Stimulated activated naive CD4-positive, alpha-beta T cell treated with Interleukin-2 at 50 U/mL for 16 hours (primary cell): ENCODE data around the gene NR2F6.
A peak's percentile ranks its signal among the peaks of the same experiment; 100 is the strongest.
"Not testable (repeated sequence)": the region's sequence is repeated elsewhere in the genome, so short reads cannot be mapped to it uniquely, and the experiment has no call there.

Experiments used
- DNase-seq: peaks from one replicate; lab custom pipeline; 2025; lab: John Stamatoyannopoulos, UW

The NR2F6 gene

GRCh38 chr19:17210296-17210695, 35.4 kb downstream of the NR2F6 start:
- no peak for DNase-seq

DNA sequence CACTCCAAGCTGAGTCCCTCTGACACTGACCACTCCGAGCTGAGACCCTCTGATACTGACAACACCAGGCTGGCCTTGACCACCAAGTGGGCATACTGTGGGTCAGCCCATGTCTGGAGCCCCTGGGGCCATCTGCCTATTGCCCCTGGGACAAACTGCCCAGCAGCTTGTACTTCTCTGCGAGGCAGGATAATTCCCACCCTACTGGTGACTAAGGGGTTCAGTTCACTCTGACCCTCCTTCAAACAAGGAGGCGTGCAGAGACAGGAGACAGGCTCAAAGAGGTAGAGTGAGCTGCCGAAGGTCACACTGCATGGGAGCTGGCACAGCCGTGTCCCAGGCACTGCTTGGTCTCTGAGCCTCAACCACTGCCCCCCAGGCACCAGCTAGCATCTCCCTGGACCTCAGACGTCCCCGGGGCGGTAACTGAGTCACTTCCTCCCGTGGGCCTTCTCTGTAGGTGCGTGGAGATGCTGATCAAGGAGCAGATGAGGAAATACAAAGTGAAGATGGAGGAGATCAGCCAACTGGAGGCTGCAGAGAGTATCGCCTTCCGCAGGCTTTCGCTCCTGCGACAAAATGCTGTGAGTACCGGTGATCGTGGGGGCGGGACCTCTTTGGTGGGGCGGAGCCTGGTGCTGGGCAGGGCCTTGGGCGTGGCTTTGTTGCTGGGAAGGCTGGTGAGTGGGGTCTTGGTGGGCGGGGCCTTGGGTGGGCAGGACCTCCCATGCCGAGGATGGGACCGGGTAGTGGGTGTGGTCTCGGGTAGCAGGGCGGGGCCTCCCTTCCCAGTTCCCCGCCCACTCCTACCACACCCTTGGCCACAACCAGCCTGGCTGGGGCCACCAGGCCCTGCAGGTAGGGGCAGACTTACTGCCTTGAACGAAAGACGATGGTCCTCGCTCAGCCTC, 36.3 kb downstream of the NR2F6 start:
- peak; percentile 20 for DNase-seq

DNA sequence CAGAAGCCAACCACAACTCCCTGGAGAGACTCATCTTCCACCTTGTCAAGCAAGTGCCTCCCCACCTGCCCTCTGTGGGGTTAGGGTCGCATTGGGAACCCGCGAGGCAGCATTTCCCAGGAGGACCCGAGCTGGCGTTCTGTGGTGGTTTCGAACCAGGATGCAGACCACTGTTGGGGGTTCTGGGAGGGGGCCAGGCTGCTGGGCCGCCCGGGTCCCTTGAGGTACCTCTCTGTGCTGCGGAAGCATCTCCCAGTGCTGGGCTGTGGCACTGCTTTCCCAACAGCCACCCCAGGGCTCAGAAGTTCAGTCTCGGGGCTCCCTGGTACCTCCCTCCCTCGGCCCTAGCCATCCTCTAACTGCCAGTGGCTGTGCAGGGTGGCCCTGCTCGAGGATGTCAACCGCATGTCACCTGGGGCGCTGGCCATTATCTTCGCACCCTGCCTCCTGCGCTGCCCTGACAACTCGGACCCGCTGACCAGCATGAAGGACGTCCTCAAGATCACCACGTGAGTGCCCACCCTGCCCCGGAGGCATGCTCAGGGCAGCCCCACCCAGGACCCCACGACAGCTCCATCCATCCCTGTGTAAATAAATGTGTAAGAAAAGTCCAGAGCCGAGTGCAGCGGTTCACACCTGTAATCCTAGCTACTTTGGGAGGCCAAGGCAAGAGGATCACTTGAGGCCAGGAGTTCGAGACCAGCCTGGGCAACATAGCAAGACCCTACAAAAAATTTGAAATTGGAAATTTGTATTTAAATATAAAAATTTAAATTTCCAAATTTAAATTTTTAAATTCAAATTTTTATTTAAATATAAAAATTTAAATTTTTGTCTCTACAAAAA, 38.8 kb downstream of the NR2F6 start:
- DNase-seq: no peak

DNA sequence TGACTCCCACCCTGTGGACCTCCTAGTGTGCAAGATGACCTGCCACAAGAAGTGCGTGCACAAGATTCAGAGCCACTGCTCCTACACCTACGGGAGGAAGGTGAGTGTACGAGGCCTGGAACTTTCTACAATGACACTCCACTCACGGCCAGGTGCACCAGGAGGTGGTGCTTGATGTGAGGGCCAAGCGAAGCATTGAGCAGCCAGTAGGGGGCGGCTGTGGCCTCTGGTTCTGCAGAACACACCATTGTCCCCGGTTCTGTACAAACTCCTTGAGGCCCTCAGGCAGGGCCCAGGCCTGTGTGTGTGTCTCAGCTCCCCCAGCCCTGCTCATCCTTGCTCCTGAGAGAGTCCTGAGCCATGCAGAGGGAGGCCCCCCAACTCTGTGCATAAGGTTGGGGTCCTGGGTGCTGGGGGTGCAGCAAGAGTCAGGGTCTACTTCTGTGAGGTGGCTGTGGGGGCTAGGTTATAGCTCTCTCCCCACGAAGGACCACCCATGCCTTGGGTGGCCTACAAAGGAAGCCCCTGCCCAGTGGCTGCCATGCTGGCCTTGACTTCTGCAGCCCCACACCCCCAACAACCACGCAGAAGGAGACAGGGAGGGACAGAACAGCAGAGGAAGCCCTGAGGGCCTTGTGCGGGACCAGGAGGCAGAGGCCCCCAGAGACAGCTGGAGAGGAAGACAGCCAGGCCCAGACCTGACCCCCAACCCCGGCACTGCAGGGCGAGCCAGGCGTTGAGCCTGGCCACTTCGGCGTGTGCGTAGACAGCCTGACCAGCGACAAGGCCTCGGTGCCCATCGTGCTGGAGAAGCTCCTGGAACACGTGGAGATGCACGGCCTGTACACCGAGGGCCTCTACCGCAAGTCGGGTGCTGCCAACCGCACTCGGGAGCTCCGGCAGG, 40.2 kb downstream of the NR2F6 start:
- peak; percentile 40 for DNase-seq

DNA sequence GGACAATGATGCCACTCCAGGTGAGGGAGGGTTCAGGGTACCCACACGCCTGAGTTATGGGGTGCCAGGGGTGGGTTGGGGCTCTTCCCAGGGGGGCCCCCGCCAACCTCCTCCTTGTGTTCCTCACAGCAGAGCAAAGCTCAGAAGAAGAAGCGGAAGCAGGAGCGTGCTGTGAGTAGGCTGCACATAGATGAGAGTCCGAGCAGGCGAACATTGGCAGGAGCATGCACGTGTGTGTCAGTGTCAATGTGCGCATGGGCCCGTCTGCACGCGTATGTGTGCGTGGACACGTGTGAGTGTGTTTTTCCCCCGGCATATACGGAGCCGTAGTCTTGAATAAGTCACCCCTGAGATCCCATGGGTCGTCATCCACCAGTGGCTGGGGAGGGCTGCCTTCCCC, 43.0 kb downstream of the NR2F6 start:
- DNase-seq: no peak

DNA sequence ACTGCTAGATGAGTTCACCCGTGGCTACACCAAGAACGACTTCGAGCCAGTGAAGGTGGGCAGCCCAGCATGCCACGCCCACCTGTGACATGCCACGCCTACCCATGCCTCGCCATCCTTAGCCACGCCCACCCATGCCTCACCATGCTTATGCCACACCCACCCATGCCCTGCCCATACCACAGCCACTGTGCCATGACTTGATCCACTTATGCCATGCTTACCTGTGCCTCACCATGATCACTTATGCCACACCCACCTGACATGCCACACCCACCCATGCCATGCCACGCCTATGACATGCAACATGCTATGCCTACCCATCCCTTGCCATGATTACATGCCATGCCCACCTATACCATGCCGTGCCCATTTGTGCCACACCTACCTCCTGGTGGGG, 43.5 kb downstream of the NR2F6 start:
- no peak for DNase-seq

GRCh38 chr19:17200408-17201079, 45.2 kb downstream of the NR2F6 start:
- DNase-seq: no peak

- no peak for DNase-seq
Observed at GRCh38 chr19:17197666-17198065, 48.1 kb downstream of the NR2F6 start.

DNA sequence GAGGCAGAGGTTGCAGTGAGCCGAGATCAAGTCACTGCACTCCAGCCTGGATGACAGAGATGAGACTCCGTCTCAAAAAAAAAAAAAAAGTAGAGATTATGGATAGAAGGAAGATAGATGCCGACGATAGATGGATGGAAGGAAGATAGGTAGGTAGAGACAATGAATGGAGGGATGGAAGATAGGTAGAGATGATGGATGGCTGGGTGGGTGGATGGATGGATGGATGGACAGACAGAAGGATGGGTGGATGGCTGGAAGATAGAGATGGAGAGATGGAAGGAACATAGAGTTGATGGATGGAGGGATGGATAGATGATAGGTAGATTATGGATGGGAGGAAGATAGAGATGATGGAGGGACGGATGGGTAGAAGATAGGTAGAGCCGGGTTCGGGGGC, 49.1 kb downstream of the NR2F6 start:
- no peak for DNase-seq

DNA sequence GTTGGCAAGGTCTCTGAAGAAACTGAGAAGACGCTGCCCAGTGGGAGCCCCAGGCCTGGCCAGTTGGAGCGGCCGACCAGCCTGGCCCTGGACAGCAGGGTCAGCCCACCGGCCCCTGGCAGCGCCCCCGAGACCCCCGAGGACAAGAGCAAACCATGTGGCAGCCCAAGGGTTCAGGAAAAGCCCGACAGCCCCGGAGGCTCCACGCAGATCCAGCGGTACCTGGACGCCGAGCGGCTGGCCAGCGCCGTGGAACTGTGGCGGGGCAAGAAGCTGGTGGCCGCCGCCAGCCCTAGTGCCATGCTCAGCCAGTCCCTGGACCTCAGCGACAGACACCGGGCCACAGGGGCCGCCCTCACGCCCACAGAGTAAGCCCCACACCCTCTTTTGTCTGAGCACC, 50.6 kb downstream of the NR2F6 start:
- no peak for DNase-seq

GRCh38 chr19:17194608-17195007, 51.1 kb downstream of the NR2F6 start:
- DNase-seq: no peak

GRCh38 chr19:17192751-17193150, 53.0 kb downstream of the NR2F6 start:
- DNase-seq: no peak

DNA sequence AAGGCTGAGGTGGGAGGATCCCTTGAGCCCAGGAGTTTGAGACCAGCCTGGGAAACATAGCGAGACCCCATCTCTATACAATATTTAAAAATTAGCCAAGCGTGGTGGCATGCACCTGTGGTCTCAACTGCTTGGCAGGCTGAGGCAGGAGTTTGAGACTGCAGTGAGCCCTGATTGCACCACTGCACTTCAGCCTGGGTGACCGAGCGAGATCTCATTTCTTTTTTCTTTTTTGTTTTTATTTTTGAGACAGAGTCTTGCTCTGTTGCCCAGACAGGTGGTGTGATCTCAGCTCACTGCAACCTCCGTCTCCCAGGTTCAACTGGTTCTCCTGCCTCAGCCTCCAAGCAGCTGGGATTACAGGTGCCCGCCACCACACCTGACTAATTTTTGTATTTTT, 54.0 kb downstream of the NR2F6 start:
- not testable (repeated sequence) for DNase-seq

GRCh38 chr19:17185590-17185989, 60.1 kb downstream of the NR2F6 start:
- no peak for DNase-seq

GRCh38 chr19:17184371-17184841, 61.3 kb downstream of the NR2F6 start:
- DNase-seq: peak; percentile 19

GRCh38 chr19:17183858-17184321, 61.8 kb downstream of the NR2F6 start:
- DNase-seq: peak; percentile 5

GRCh38 chr19:17183271-17183761, 62.4 kb downstream of the NR2F6 start:
- DNase-seq: no peak
